ENCODE data around the gene BMI1. TPM values are rescaled to one million over a fixed set of nuclear protein-coding genes. Genes with fewer than 3 reads are reported as not detected.

The BMI1 gene
- total and polyA plus RNA-seq, 8 donors, result 14.9 to 228 (median 38.2) TPM

DNA sequence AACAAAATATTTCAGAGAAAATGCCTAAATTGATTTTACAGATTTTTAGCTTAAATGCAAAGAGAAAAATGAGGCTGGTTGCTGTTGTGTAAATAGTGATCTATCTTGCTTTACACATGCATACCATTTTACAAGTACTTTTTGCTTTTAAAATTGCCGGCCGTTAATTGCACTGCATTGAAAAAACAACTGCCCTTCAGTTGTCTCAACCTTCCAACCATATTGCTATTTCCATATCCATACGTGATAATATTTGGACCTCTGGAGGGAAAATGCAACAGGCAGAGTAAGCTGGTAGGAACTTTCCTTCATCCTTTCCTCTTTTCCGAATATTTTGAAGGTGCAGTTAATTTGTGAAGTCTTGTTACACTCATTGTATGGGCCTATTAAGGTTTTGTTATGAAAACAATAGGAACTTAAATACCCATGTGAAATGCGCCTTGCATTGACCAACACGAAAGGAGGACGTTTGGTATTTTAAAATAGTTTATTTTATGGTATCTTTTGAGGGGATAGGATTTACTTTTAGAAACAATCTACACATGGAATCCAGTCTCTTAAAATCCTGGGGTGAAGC lies 11.3 kb downstream of the BMI1 start:
- peaks cover 11 to 34% (median 29%) of the 10 kb centered on the region in 4 donors for H3K36me3 ChIP-seq
- TF ChIP-seq EP300 (IDR thresholded peaks at IDR 0.05), result no peak
- TF ChIP-seq, protein P1, sequence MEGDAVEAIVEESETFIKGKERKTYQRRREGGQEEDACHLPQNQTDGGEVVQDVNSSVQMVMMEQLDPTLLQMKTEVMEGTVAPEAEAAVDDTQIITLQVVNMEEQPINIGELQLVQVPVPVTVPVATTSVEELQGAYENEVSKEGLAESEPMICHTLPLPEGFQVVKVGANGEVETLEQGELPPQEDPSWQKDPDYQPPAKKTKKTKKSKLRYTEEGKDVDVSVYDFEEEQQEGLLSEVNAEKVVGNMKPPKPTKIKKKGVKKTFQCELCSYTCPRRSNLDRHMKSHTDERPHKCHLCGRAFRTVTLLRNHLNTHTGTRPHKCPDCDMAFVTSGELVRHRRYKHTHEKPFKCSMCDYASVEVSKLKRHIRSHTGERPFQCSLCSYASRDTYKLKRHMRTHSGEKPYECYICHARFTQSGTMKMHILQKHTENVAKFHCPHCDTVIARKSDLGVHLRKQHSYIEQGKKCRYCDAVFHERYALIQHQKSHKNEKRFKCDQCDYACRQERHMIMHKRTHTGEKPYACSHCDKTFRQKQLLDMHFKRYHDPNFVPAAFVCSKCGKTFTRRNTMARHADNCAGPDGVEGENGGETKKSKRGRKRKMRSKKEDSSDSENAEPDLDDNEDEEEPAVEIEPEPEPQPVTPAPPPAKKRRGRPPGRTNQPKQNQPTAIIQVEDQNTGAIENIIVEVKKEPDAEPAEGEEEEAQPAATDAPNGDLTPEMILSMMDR (IDR thresholded peaks at IDR 0.05), result no peak
- TF ChIP-seq POLR2A (IDR thresholded peaks at IDR 0.05), result no peak
- TF ChIP-seq POLR2AphosphoS5 (IDR thresholded peaks at IDR 0.05), result no peak
- H3K4me3 ChIP-seq, result no peak overlapping the region
- peaks cover 22 to 34% (median 32%) of the 10 kb centered on the region in 4 donors for H3K4me1 ChIP-seq
- no peak overlapping the region for H3K27ac ChIP-seq
- H3K9me3 ChIP-seq, result peaks cover 0 to 13% (median 3%) of the 10 kb centered on the region in 4 donors
- intact Hi-C loops (cut with DNase I; ENCODE audit: low total_unique reads), result no loop called here
- WGBS, 5 donors, result 92 to 97% (median 93%) methylated on average over 7 of the region's 7 CpGs
- DNase-seq, result no peak
- peaks cover 24 to 44% (median 35%) of the 10 kb centered on the region in 3 donors for H3K27me3 ChIP-seq

DNA sequence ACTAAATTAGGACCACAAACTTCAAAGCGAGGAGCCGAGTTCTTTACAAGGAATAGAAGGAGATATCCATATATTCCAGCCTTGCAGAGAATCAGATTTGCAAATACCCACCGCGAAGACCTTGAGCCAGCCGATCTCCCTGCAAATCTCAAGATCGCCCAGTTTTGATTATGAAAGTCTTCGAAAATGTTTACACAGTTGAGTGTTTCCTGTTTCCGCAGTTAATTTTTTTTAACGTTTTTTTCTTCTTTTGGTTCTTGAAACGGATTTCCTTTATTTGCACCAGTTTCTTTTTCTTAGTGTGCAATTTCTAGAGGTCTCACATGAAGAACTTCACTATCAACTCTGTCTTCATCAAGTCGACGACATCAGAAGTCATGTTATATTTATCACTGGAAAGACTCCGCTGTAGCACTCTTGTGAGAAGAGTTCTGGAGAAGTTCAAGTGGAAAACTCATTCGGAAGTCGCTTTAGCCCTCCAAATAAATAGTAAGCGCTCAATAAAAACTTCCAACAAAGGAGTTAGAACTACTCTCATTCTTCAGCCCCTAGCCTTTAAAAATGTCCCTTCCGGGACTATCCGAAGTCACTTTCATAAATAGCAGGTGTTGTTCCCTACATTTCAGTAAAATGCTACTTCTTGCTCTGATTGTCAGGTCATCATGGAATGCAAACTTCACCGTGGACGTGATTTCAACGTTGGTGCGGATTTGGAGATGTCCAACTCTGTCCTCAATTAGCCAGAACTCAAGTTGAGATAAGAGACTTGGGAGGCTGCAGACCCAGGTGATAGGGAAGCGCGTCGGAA lies 12.5 kb downstream of the BMI1 start:
- peaks cover 11 to 22% (median 19%) of the 10 kb centered on the region in 4 donors for H3K36me3 ChIP-seq
- peaks cover 32 to 56% (median 47%) of the 10 kb centered on the region in 3 donors for H3K27me3 ChIP-seq
- TF ChIP-seq EP300 (IDR thresholded peaks at IDR 0.05) (no peak), POLR2A (IDR thresholded peaks at IDR 0.05) (no peak)
- TF ChIP-seq, protein P1 (IDR thresholded peaks at IDR 0.05), result no peak
- H3K27ac ChIP-seq, result peak overlapping the region in 1 of 5 donors; percentile 23
- no peak overlapping the region for H3K4me3 ChIP-seq
- peaks cover 0 to 13% (median 3%) of the 10 kb centered on the region in 4 donors for H3K9me3 ChIP-seq
- intact Hi-C loops (cut with DNase I; ENCODE audit: low total_unique reads), result no loop called here
- WGBS, 5 donors, result 58 to 68% (median 66%) methylated on average over 25 of the region's 25 CpGs
- peaks cover 22 to 34% (median 32%) of the 10 kb centered on the region in 4 donors for H3K4me1 ChIP-seq
- no peak for DNase-seq

DNA sequence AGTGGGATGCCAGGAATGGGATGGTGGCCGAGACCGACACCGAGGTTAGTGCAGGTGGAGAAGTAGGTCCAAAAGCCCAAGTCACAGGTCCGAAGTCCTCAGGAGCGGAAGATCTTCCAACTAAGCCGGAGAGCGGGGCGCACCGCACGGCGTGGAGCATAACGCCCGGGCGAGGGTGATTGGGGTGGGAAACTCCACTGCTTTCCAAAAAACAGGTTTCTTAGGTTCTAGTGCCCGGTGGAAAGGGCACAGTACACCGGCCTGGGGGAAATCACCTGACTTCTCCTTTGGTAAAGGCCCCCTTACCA lies 13.0 kb downstream of the BMI1 start:
- Histone ChIP-seq H3K4me1 (peaks cover 22 to 34% (median 32%) of the 10 kb centered on the region in 4 donors), H3K27me3 (peaks cover 38 to 61% (median 52%) of the 10 kb centered on the region in 3 donors), H3K4me3 (peak overlapping the region in 1 of 4 donors; percentile 51), H3K9me3 (peaks cover 0 to 13% (median 3%) of the 10 kb centered on the region in 4 donors), H3K27ac (no peak overlapping the region), H3K36me3 (peaks cover 10 to 16% (median 13%) of the 10 kb centered on the region in 4 donors)
- no peak for DNase-seq
- WGBS, 5 donors, result 55 to 63% (median 57%) methylated on average over 16 of the region's 16 CpGs
- intact Hi-C loops (cut with DNase I; ENCODE audit: low total_unique reads), result no loop called here
- TF ChIP-seq POLR2AphosphoS5 (IDR thresholded peaks at IDR 0.05), result no peak
- TF ChIP-seq POLR2A (IDR thresholded peaks at IDR 0.05), result no peak
- no peak for TF ChIP-seq EP300 (IDR thresholded peaks at IDR 0.05)
- TF ChIP-seq, protein P1 (IDR thresholded peaks at IDR 0.05), result no peak

DNA sequence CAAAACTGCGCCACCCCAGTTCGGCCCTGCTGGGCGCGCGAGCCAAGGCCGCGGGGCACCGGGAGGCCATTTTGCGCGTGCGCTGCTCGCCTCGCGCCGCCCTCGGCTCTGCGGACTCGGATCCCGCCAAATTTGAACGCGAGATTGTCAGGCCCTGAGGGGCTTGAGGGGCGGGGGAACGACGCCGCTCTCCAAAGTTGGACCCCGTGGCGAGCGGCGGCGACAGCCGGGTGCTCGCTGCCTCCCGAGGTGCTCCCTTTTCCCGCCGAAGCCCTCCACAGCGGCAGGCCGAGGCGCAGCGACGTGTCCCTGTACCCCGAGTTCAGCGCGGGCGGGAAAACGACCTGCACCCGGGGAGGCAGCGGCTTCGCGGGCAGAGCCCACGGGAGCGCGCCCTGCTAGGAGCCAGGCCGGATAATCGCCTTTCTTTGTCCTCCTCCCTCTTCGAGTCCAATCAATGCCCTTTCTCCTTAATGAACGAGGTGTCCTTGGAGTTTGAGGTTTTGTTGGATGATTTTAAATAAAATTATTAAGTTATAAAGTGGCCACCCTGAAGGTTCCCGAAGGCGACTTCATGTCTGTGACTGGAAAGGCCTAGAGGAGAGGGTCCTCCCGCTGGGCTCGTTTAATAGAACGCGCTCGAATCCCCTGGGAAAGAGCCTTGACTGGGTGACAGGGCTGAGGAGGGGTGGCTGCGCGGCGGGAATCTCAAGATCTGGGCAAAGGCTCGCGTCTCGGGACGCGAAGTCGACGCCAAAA lies 13.7 kb downstream of the BMI1 start:
- Histone ChIP-seq H3K36me3 (peaks cover 3 to 10% (median 7%) of the 10 kb centered on the region in 4 donors), H3K27ac (peak overlapping the region in 1 of 5 donors; percentile 31), H3K27me3 (peaks cover 41 to 68% (median 57%) of the 10 kb centered on the region in 3 donors), H3K9me3 (peaks cover 0 to 13% (median 3%) of the 10 kb centered on the region in 4 donors), H3K4me1 (peaks cover 23 to 35% (median 33%) of the 10 kb centered on the region in 4 donors), H3K4me3 (peak overlapping the region; percentile 39 to 53 (median 48))
- intact Hi-C loops (cut with DNase I; ENCODE audit: low total_unique reads), result no loop called here
- 9 to 29% (median 19%) methylated on average over 52 to 73 of the region's 73 CpGs for WGBS, 5 donors
- peak in 1 of 2 donors; percentile 83 for DNase-seq
- TF ChIP-seq POLR2A (IDR thresholded peaks at IDR 0.05), result no peak
- TF ChIP-seq, protein P1 (IDR thresholded peaks at IDR 0.05), result no peak

All from stomach (tissue), 9 donors.